H9 (cell line): ENCODE measurements around the gene XPR1. TPM values are rescaled to one million over a fixed set of nuclear protein-coding genes. Genes with fewer than 3 reads are reported as not detected.

Experiments used
- DNase-seq: peaks from one replicate; pipeline ENCODE4 v3.0.0-alpha.2; 2017
- H2AFZ ChIP-seq: one replicate; pipeline ENCODE4 v1.6.1; 2013; ENCODE audit warnings: mild to moderate bottlenecking, low read length, control low read depth, moderate library complexity
- H2AK5ac ChIP-seq: 2 replicates; pipeline ENCODE4 v1.6.1; 2013; ENCODE audit warnings: low read length, control low read depth, mixed read lengths; ENCODE audit not compliant: insufficient read length
- H2BK120ac ChIP-seq: one replicate; pipeline ENCODE4 v1.6.1; 2013; ENCODE audit warnings: low read depth, mild to moderate bottlenecking, low read length, control low read depth, inconsistent platforms; ENCODE audit not compliant: poor library complexity, severe bottlenecking
- H2BK12ac ChIP-seq: 2 replicates; pipeline ENCODE4 v1.6.1; 2013; ENCODE audit warnings: low read length, control low read depth, mixed read lengths, low read depth; ENCODE audit not compliant: insufficient read length
- H2BK15ac ChIP-seq: 2 replicates; pipeline ENCODE4 v1.6.1; 2013; ENCODE audit warnings: low read depth, low read length, control low read depth
- H2BK20ac ChIP-seq: one replicate; pipeline ENCODE4 v1.6.1; 2013; ENCODE audit warnings: low read depth, mild to moderate bottlenecking, low read length, control low read depth, inconsistent platforms; ENCODE audit not compliant: poor library complexity, severe bottlenecking
- H2BK5ac ChIP-seq: 2 replicates; pipeline ENCODE4 v1.6.1; 2013; ENCODE audit warnings: low read length, control low read depth, mixed read lengths; ENCODE audit not compliant: insufficient read length
- H3K14ac ChIP-seq: 2 replicates; pipeline ENCODE4 v1.6.1; 2013; ENCODE audit warnings: low read length, control low read depth; ENCODE audit not compliant: insufficient read depth
- H3K18ac ChIP-seq: 2 replicates; pipeline ENCODE4 v1.6.1; 2013; ENCODE audit warnings: low read depth, mild to moderate bottlenecking, mixed read lengths, low read length, control low read depth; ENCODE audit not compliant: insufficient read length
- H3K23ac ChIP-seq: 2 replicates; pipeline ENCODE4 v1.6.1; 2013; ENCODE audit warnings: low read length, control low read depth, mixed read lengths, low read depth; ENCODE audit not compliant: insufficient read length
- H3K23me2 ChIP-seq: 2 replicates; pipeline ENCODE4 v1.6.1; 2013; ENCODE audit warnings: low read depth, mild to moderate bottlenecking, mixed read lengths, low read length, control low read depth; ENCODE audit not compliant: insufficient read length, poor library complexity, severe bottlenecking
- H3K27ac ChIP-seq: 2 replicates; pipeline ENCODE4 v1.5.1; 2013; ENCODE audit warnings: low read length, control low read depth, mixed read lengths, low read depth; ENCODE audit not compliant: insufficient read length
- H3K27me3 ChIP-seq: 2 replicates; pipeline ENCODE4 v1.6.1; 2013; ENCODE audit warnings: low read length, control low read depth, inconsistent platforms; ENCODE audit not compliant: insufficient read depth
- H3K4ac ChIP-seq: 2 replicates; pipeline ENCODE4 v1.6.1; 2013; ENCODE audit warnings: low read depth, mild to moderate bottlenecking, control low read depth, inconsistent platforms, low read length, moderate library complexity
- H3K4me1 ChIP-seq: 2 replicates; pipeline ENCODE4 v1.6.1; 2013; ENCODE audit warnings: low read length, control low read depth, inconsistent platforms; ENCODE audit not compliant: insufficient read depth
- H3K4me2 ChIP-seq: 2 replicates; pipeline ENCODE4 v1.6.1; 2013; ENCODE audit warnings: low read length, control low read depth, mixed read lengths; ENCODE audit not compliant: insufficient read length, insufficient read depth
- H3K56ac ChIP-seq: 2 replicates; pipeline ENCODE4 v1.6.1; 2013; ENCODE audit warnings: low read depth, mild to moderate bottlenecking, mixed read lengths, low read length, control low read depth; ENCODE audit not compliant: insufficient read length
- H3K79me1 ChIP-seq: 2 replicates; pipeline ENCODE4 v1.6.1; 2013; ENCODE audit warnings: low read depth, mild to moderate bottlenecking, moderate library complexity, low read length, control low read depth, inconsistent platforms; ENCODE audit not compliant: insufficient read depth, poor library complexity, severe bottlenecking
- H3K79me2 ChIP-seq: 2 replicates; pipeline ENCODE4 v1.6.1; 2013; ENCODE audit warnings: low read length, control low read depth, inconsistent platforms; ENCODE audit not compliant: insufficient read depth
- H3K9ac ChIP-seq: 2 replicates; pipeline ENCODE4 v1.6.1; 2013; ENCODE audit warnings: low read length, control low read depth, mixed read lengths; ENCODE audit not compliant: insufficient read length; ENCODE audit errors: extremely low read depth
- H3K9me3 ChIP-seq: one replicate; pipeline ENCODE4 v1.6.1; 2013; ENCODE audit warnings: low read depth, low read length, inconsistent platforms; ENCODE audit not compliant: control insufficient read depth
- H3T11ph ChIP-seq: one replicate; pipeline ENCODE4 v1.6.1; 2013; ENCODE audit warnings: mild to moderate bottlenecking, low read length, control low read depth, inconsistent platforms
- H4K20me1 ChIP-seq: one replicate; pipeline ENCODE4 v1.6.1; 2013; ENCODE audit not compliant: control insufficient read depth, insufficient read length, insufficient read depth
- H4K5ac ChIP-seq: 2 replicates; pipeline ENCODE4 v1.6.1; 2013; ENCODE audit warnings: low read depth, mild to moderate bottlenecking, mixed read lengths, low read length, control low read depth; ENCODE audit not compliant: insufficient read length
- H4K8ac ChIP-seq: replicated peaks from 2 replicates; pipeline ENCODE4 v1.6.1; 2013; ENCODE audit warnings: low read length, control low read depth, mixed read lengths, low read depth; ENCODE audit not compliant: insufficient read length
- H4K91ac ChIP-seq: 2 replicates; pipeline ENCODE4 v1.6.1; 2013; ENCODE audit warnings: low read depth, mild to moderate bottlenecking, moderate library complexity, mixed read lengths, low read length, control low read depth; ENCODE audit not compliant: insufficient read length
- H3K27ac Mint-ChIP-seq, 3 experiments: 2 replicates in 2 of 3; 3 replicates in 1 of 3; pipeline ENCODE4 v1.8.0; 2020 to 2021; ENCODE audit warnings: mixed read lengths in 3 of 3, mild to moderate bottlenecking in 1 of 3, moderate library complexity in 1 of 3
- H3K27me3 Mint-ChIP-seq: 2 replicates; pipeline ENCODE4 v1.8.0; 2021; ENCODE audit warnings: low read depth, mild to moderate bottlenecking, moderate library complexity, mixed read lengths
- H3K36me3 Mint-ChIP-seq, 3 experiments: 2 replicates in 2 of 3; 3 replicates in 1 of 3; pipeline ENCODE4 v1.8.0; 2020 to 2021; ENCODE audit warnings: low read depth in 3 of 3, mixed read lengths in 3 of 3; ENCODE audit not compliant: insufficient read depth in 1 of 3
- H3K4me1 Mint-ChIP-seq, 2 experiments: 2 replicates each; pipeline ENCODE4 v1.8.0; 2020; ENCODE audit warnings: mixed read lengths in 2 of 2
- H3K4me3 Mint-ChIP-seq, 2 experiments: 2 replicates in 1 of 2; 3 replicates in 1 of 2; pipeline ENCODE4 v1.8.0; 2020 to 2021; ENCODE audit warnings: mild to moderate bottlenecking in 2 of 2, mixed read lengths in 2 of 2, moderate library complexity in 1 of 2
- H3K9me3 Mint-ChIP-seq, 2 experiments: 2 replicates in 1 of 2; 3 replicates in 1 of 2; pipeline ENCODE4 v1.8.0; 2020; ENCODE audit warnings: mild to moderate bottlenecking in 2 of 2, mixed read lengths in 2 of 2, moderate library complexity in 1 of 2
- CTCF ChIP-seq: fragments of 200-600 bp; sonication (generic); conservative IDR thresholded peaks from 3 replicates; pipeline ENCODE4 v1.8.0; 2021; ENCODE audit warnings: antibody characterized with exemption, mild to moderate bottlenecking
- WGBS: extraction: QIAGEN DNeasy Blood & Tissue Kit; methylation state at CpG from one replicate; pipeline ENCODE4 v1.1.7; 2013; ENCODE audit warnings: missing lambda C conversion rate, low lambda C conversion rate, mixed read lengths; ENCODE audit not compliant: insufficient read length; ENCODE audit errors: extremely low coverage; 5-methylcytosine and 5-hydroxymethylcytosine counted together
- total RNA-seq: library from RNA; stranded (reverse); gene quantifications from 2 replicates; pipeline ENCODE4 v1.2.1, GENCODE V29; 2021

Gene XPR1
- total RNA-seq, 1 experiment from 2014 or later, result 34.1 TPM

- no peaks in the 10 kb centered on the region for H3K79me2 ChIP-seq
- H3K23me2 ChIP-seq, result no peaks in the 10 kb centered on the region
- H2AK5ac ChIP-seq, result no peak overlapping the region
- H3K14ac ChIP-seq, result no peak overlapping the region
- H3K9ac ChIP-seq, result no peak overlapping the region
- peaks cover 31 to 44% of the 10 kb centered on the region in 2 experiments for H3K4me1 Mint-ChIP-seq
- no peak overlapping the region for H3K4me3 Mint-ChIP-seq
- H2BK15ac ChIP-seq, result no peak overlapping the region
- no peak overlapping the region for H4K5ac ChIP-seq
- H3K23ac ChIP-seq, result no peak overlapping the region
- no peak overlapping the region for H3K4ac ChIP-seq
- H3K27ac Mint-ChIP-seq, result no peak overlapping the region
- WGBS, result no CpG with 5 or more reads among the region's 4 CpGs
- no peaks in the 10 kb centered on the region for H3K27me3 ChIP-seq
- H3K4me1 ChIP-seq, result no peaks in the 10 kb centered on the region
- H3T11ph ChIP-seq, result no peak overlapping the region
- no peak overlapping the region for H3K18ac ChIP-seq
- H4K20me1 ChIP-seq, result no peaks in the 10 kb centered on the region
- no peaks in the 10 kb centered on the region for H3K79me1 ChIP-seq
- H3K36me3 Mint-ChIP-seq, result peaks cover 2 to 6% (median 6%) of the 10 kb centered on the region in 3 experiments; a peak in 6 of 7 replicates
- peaks cover 4% of the 10 kb centered on the region in 2 experiments for H3K9me3 Mint-ChIP-seq
- no peak overlapping the region for H2BK120ac ChIP-seq
- no peaks in the 10 kb centered on the region for H3K27me3 Mint-ChIP-seq
- H2BK12ac ChIP-seq, result no peak overlapping the region
- H2BK5ac ChIP-seq, result no peak overlapping the region
- no peak overlapping the region for H2BK20ac ChIP-seq
- H3K27ac ChIP-seq, result no peak overlapping the region
- no peak overlapping the region for H4K8ac ChIP-seq
- H3K4me2 ChIP-seq, result no peak overlapping the region
- H4K91ac ChIP-seq, result no peak overlapping the region
- no peaks in the 10 kb centered on the region for H3K9me3 ChIP-seq
- DNase-seq, result no peak
- no peak for TF ChIP-seq CTCF
- H2AFZ ChIP-seq, result no peak overlapping the region
- H3K56ac ChIP-seq, result no peak overlapping the region
Measured at GRCh38 chr1:180839547-180839946, 207.7 kb downstream of the XPR1 start.
